Liver (tissue), 9 donors: ENCODE measurements around the gene DYSF. TPM values are rescaled to one million over a fixed set of nuclear protein-coding genes. Genes with fewer than 3 reads are reported as not detected.

Experiments used
- DNase-seq: peaks from one replicate; pipeline ENCODE4 v3.0.0-alpha.2; 2017; ENCODE audit warnings: low spot score
- H3K27ac ChIP-seq, 2 donors: one replicate each; pipeline ENCODE4 v1.7.0; 2013; ENCODE audit warnings: inconsistent platforms in 2 of 2, low read length in 2 of 2, control low read depth in 1 of 2, low read depth in 1 of 2, mild to moderate bottlenecking in 1 of 2
- H3K27me3 ChIP-seq, 4 donors: one replicate each; pipeline versions ENCODE4 v1.6.1 to v1.7.0; 2013; ENCODE audit warnings: low read length in 3 of 4, inconsistent platforms in 1 of 4, mild to moderate bottlenecking in 1 of 4, moderate library complexity in 1 of 4; ENCODE audit not compliant: control insufficient read depth in 4 of 4, insufficient read depth in 4 of 4
- H3K36me3 ChIP-seq, 4 donors: one replicate each; pipeline versions ENCODE4 v1.6.1 to v1.7.0; 2013; ENCODE audit warnings: low read length in 3 of 4, mild to moderate bottlenecking in 3 of 4, low read depth in 1 of 4, moderate library complexity in 1 of 4; ENCODE audit not compliant: control insufficient read depth in 4 of 4, insufficient read depth in 3 of 4
- H3K4me1 ChIP-seq, 4 donors: one replicate each; pipeline versions ENCODE4 v1.6.1 to v1.7.0; 2013; ENCODE audit warnings: low read length in 3 of 4, mild to moderate bottlenecking in 3 of 4, moderate library complexity in 1 of 4; ENCODE audit not compliant: control insufficient read depth in 4 of 4, insufficient read depth in 4 of 4
- H3K4me3 ChIP-seq, 3 donors: one replicate each; pipeline versions ENCODE4 v1.6.1 to v1.7.0; 2013; ENCODE audit warnings: low read length in 3 of 3, control low read depth in 1 of 3, low read depth in 1 of 3, mild to moderate bottlenecking in 1 of 3
- H3K9ac ChIP-seq, 2 donors: one replicate each; pipeline ENCODE4 v1.7.0; 2013; ENCODE audit warnings: low read length in 2 of 2, mild to moderate bottlenecking in 2 of 2, moderate library complexity in 2 of 2, control low read depth in 1 of 2, low read depth in 1 of 2
- H3K9me3 ChIP-seq, 4 donors: one replicate each; pipeline versions ENCODE4 v1.6.1 to v1.7.0; 2013; ENCODE audit warnings: low read length in 3 of 4; ENCODE audit not compliant: control insufficient read depth in 4 of 4
- ATF3 ChIP-seq: IDR thresholded peaks from 2 replicates; pipeline ENCODE4 v1.6.1; 2016; ENCODE audit warnings: antibody characterized with exemption
- CTCF ChIP-seq: fragments of 150-350 bp; IDR thresholded peaks from 2 replicates; pipeline ENCODE4 v1.5.1; 2017; ENCODE audit warnings: improper control_type of control experiment, low read depth, low read length; ENCODE audit not compliant: missing input control
- EGR1 ChIP-seq, 2 donors: IDR thresholded peaks; 2 replicates each; pipeline ENCODE4 v1.6.1; 2016 to 2018; ENCODE audit warnings: antibody characterized with exemption in 2 of 2, low read depth in 2 of 2
- FOXA1 ChIP-seq: IDR thresholded peaks from 2 replicates; pipeline ENCODE4 v1.6.1; 2016; ENCODE audit warnings: antibody characterized with exemption
- GABPA ChIP-seq, 2 donors: IDR thresholded peaks in 1 of 2; conservative IDR thresholded peaks in 1 of 2; 2 replicates each; pipeline ENCODE4 v1.6.1; 2016; ENCODE audit warnings: antibody characterized with exemption in 2 of 2, mild to moderate bottlenecking in 1 of 2, moderate library complexity in 1 of 2
- HNF4A ChIP-seq, 2 donors: conservative IDR thresholded peaks; 2 replicates each; pipeline ENCODE4 v1.6.1; 2016; ENCODE audit warnings: antibody characterized with exemption in 2 of 2, mild to moderate bottlenecking in 2 of 2
- HNF4G ChIP-seq: IDR thresholded peaks from 2 replicates; pipeline ENCODE4 v1.6.1; 2016; ENCODE audit warnings: antibody characterized with exemption
- JUND ChIP-seq, 2 donors: IDR thresholded peaks; 2 replicates each; pipeline ENCODE4 v1.6.1; 2016; ENCODE audit warnings: antibody characterized with exemption in 2 of 2
- MAX ChIP-seq: IDR thresholded peaks from 2 replicates; pipeline ENCODE4 v1.6.1; 2016; ENCODE audit warnings: antibody characterized with exemption
- NR2F2 ChIP-seq: IDR thresholded peaks from 2 replicates; pipeline ENCODE4 v1.6.1; 2016; ENCODE audit warnings: antibody characterized with exemption
- RAD21 ChIP-seq, 2 donors: IDR thresholded peaks; 2 replicates each; pipeline ENCODE4 v1.6.1; 2016; ENCODE audit warnings: antibody characterized with exemption in 2 of 2, mild to moderate bottlenecking in 2 of 2
- REST ChIP-seq: IDR thresholded peaks from 2 replicates; pipeline ENCODE4 v1.6.1; 2016; ENCODE audit warnings: antibody characterized with exemption, mild to moderate bottlenecking
- SP1 ChIP-seq: IDR thresholded peaks from 2 replicates; pipeline ENCODE4 v1.6.1; 2018; ENCODE audit warnings: antibody characterized with exemption, mild to moderate bottlenecking
- TAF1 ChIP-seq: conservative IDR thresholded peaks from 2 replicates; pipeline ENCODE4 v1.6.1; 2016; ENCODE audit warnings: antibody characterized with exemption, mild to moderate bottlenecking
- YY1 ChIP-seq: IDR thresholded peaks from 2 replicates; pipeline ENCODE4 v1.6.1; 2016; ENCODE audit warnings: antibody characterized with exemption, mild to moderate bottlenecking
- ZBTB33 ChIP-seq: IDR thresholded peaks from 2 replicates; pipeline ENCODE4 v1.6.1; 2016; ENCODE audit warnings: antibody characterized with exemption
- WGBS: extraction: QIAGEN DNeasy Blood & Tissue Kit; methylation state at CpG from one replicate; pipeline ENCODE4 v1.1.7; 2013; 5-methylcytosine and 5-hydroxymethylcytosine counted together
- polyA plus RNA-seq, 2 donors: library from polyadenylated mRNA; stranded (reverse) in 1 of 2; unstranded in 1 of 2; fragments of 200-250 nt in 1 of 2; fragments of >200 nt in 1 of 2; fragmentation: Nextera tagmentation in 1 of 2; extraction: Ambion mirVana in 1 of 2; gene quantifications; one replicate each; pipeline versions ENCODE4 v1.2.1 to v1.2.3, GENCODE V29; 2013 to 2015
- total RNA-seq, 2 donors: library from RNA; depleted of rRNA; stranded (reverse); fragments of >200 nt; gene quantifications; one replicate each; pipeline ENCODE4 v1.2.3, GENCODE V29; 2014
- donor health status: healthy.
- donor health status: healthy.
- donor health status: healthy.
- donor health status: healthy.
- donor health status: healthy.

Gene DYSF
- total and polyA plus RNA-seq, 4 donors: 8.5 to 20.8 (median 13.6) TPM

- TF ChIP-seq MAX (no peak), ATF3 (no peak), RAD21 (IDR thresholded peaks at IDR 0.05) (no peak), YY1 (no peak), SP1 (no peak), NR2F2 (no peak)
- Histone ChIP-seq H3K9ac (no peak overlapping the region), H3K4me1 (peaks cover 0 to 21% (median 13%) of the 10 kb centered on the region in 4 donors), H3K27me3 (no peaks in the 10 kb centered on the region), H3K4me3 (no peak overlapping the region), H3K27ac (no peak overlapping the region), H3K36me3 (peaks cover 0 to 2% (median 0%) of the 10 kb centered on the region in 4 donors), H3K9me3 (no peaks in the 10 kb centered on the region)
- no peak for DNase-seq
- WGBS: 86% methylated on average over 11 of the region's 11 CpGs
Measured at GRCh38 chr2:71468279-71469015, 15.1 kb downstream of the DYSF start.

DNA sequence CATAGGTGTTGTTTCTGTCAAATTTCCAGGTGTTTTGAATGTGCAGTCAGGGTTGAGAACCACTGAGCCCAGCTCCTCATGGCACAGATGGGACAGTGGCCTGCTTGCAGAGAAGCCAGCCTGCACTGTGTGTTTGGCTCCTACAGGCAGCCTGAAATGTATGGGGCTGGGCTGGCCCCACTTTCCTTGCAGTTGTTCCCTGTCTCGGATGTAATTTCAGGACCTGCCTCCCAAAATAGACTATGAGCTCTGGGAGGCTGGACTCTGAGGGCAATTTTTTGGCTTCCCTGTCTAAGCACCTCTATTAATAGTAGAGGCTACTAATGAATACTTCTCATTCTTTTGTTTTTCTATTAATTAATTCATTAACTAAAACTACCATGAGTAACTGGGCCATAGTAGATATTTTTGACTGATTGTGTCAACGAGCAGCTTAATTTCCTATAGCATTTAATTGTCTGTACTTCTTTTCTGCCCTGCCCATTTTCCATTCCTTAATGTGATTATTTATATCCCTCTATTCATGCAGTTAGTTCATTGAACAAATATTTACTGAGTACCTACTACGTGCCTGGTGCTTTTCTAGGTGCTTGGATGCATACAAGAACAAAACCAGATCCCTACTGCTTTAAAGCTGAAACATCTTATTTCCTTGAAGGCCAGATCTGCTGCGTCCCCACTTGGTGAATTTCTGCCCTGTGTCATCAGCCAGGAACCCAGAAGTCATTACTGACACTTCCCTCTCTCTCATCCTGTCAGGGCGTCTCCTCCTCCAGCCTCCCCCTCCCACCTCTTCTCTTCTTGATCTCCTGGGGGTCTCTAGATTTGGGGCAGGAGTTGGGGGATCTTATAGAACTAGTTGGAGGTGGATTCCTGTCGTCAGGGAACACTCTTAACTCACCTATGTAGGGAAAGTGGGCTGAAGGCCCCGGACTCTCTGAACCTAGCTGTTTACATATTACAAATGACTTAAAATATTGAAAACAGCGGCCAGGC, 16.3 kb downstream of the DYSF start:
- Histone ChIP-seq H3K4me3 (no peak overlapping the region), H3K27ac (no peak overlapping the region), H3K36me3 (peaks cover 0 to 4% (median 0%) of the 10 kb centered on the region in 4 donors), H3K9me3 (no peaks in the 10 kb centered on the region), H3K9ac (no peak overlapping the region), H3K27me3 (no peaks in the 10 kb centered on the region), H3K4me1 (peaks cover 0 to 21% (median 11%) of the 10 kb centered on the region in 4 donors)
- no peak for DNase-seq
- TF ChIP-seq ATF3: no peak
- no peak for TF ChIP-seq MAX
- TF ChIP-seq GABPA (IDR thresholded peaks at IDR 0.05 in 1 of 2, conservative IDR thresholded peaks at IDR 0.05 in 1 of 2): no peak
- TF ChIP-seq EGR1 (IDR thresholded peaks at IDR 0.05; ENCODE audit: low read depth in 2 of 2): no peak
- TF ChIP-seq NR2F2: no peak
- TF ChIP-seq HNF4G: no peak
- no peak for TF ChIP-seq RAD21 (IDR thresholded peaks at IDR 0.05)
- TF ChIP-seq HNF4A (conservative IDR thresholded peaks at IDR 0.05): no peak
- TF ChIP-seq JUND (IDR thresholded peaks at IDR 0.05): no peak
- no peak for TF ChIP-seq SP1
- no peak for TF ChIP-seq ZBTB33
- no peak for TF ChIP-seq YY1
- no peak for TF ChIP-seq REST
- no peak for TF ChIP-seq TAF1
- TF ChIP-seq CTCF: no peak
- TF ChIP-seq FOXA1: no peak
- WGBS: 79% methylated on average over 8 of the region's 8 CpGs
